Hepatocyte (in vitro differentiated cells): ENCODE measurements around the gene ATF4.

ENCODE experiments used
- EZH2 ChIP-seq: fragments of 200-600 bp; sonication (generic); IDR thresholded peaks from 2 replicates; pipeline ENCODE4 v1.6.1; 2016; ENCODE audit warnings: antibody characterized with exemption, mild to moderate bottlenecking, borderline replicate concordance
- EZH2phosphoT487 ChIP-seq: fragments of 200-600 bp; sonication (generic); IDR thresholded peaks from one replicate; pipeline ENCODE4 v1.6.1; 2018; ENCODE audit warnings: antibody characterized with exemption, mild to moderate bottlenecking, low read depth, moderate library complexity; ENCODE audit not compliant: unreplicated experiment, severe bottlenecking
- TF ChIP-seq, protein P1 (sequence below): fragments of 200-600 bp; sonication (generic); IDR thresholded peaks from 2 replicates; pipeline ENCODE4 v1.5.1; 2016; ENCODE audit warnings: antibody characterized with exemption, mild to moderate bottlenecking; ENCODE audit not compliant: poor library complexity

DNA sequence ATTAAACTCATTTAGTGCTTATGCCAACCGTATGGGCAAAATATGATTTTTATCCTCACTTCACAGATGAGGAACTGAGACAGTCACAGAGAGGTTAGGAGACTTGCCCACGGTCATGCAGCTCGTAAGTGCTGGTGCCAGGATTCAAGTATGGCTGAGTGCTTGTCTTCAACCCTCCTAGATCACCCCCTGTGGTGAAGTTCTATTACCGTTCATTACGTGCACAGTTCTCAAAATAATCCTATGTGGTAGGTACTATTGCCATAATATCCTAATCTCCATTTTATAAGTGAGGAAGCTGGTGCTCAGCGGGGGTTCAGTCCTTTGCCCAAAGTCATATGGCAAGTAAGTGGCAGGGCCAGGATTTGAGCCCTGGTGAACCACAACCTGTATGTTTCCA lies 16.7 kb upstream of the ATF4 start:
- TF ChIP-seq, protein P1, sequence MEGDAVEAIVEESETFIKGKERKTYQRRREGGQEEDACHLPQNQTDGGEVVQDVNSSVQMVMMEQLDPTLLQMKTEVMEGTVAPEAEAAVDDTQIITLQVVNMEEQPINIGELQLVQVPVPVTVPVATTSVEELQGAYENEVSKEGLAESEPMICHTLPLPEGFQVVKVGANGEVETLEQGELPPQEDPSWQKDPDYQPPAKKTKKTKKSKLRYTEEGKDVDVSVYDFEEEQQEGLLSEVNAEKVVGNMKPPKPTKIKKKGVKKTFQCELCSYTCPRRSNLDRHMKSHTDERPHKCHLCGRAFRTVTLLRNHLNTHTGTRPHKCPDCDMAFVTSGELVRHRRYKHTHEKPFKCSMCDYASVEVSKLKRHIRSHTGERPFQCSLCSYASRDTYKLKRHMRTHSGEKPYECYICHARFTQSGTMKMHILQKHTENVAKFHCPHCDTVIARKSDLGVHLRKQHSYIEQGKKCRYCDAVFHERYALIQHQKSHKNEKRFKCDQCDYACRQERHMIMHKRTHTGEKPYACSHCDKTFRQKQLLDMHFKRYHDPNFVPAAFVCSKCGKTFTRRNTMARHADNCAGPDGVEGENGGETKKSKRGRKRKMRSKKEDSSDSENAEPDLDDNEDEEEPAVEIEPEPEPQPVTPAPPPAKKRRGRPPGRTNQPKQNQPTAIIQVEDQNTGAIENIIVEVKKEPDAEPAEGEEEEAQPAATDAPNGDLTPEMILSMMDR: no peak
- TF ChIP-seq EZH2: no peak
- no peak for TF ChIP-seq EZH2phosphoT487
